Dendritic cell treated with granulocyte-macrophage colony-stimulating factor and Interleukin-4, amounts not matched to agents 40 ng/mL and 50 ng/mL, for 4 days (primary cell): Measurements from ENCODE around the gene EHMT1.

Source experiments
- H3K27ac Mint-ChIP-seq: one replicate; pipeline ENCODE4 v1.8.0; 2022; ENCODE audit warnings: mild to moderate bottlenecking, mixed read lengths
- H3K27me3 Mint-ChIP-seq: one replicate; pipeline ENCODE4 v1.8.0; 2022; ENCODE audit warnings: mild to moderate bottlenecking, mixed read lengths
- H3K36me3 Mint-ChIP-seq: one replicate; pipeline ENCODE4 v1.8.0; 2022; ENCODE audit warnings: low read depth, mixed read lengths
- H3K4me1 Mint-ChIP-seq: one replicate; pipeline ENCODE4 v1.8.0; 2022; ENCODE audit warnings: low read depth, mixed read lengths
- H3K4me3 Mint-ChIP-seq: one replicate; pipeline ENCODE4 v1.8.0; 2022; ENCODE audit warnings: mild to moderate bottlenecking, moderate library complexity, mixed read lengths
- H3K9me3 Mint-ChIP-seq: one replicate; pipeline ENCODE4 v1.8.0; 2022; ENCODE audit warnings: mixed read lengths
- intact Hi-C: fragments of 100-400 bp; cut with micrococcal nuclease; formaldehyde crosslinking; loops from one replicate; pipeline ENCODE4 v1.15.0; 2022

EHMT1 gene

DNA sequence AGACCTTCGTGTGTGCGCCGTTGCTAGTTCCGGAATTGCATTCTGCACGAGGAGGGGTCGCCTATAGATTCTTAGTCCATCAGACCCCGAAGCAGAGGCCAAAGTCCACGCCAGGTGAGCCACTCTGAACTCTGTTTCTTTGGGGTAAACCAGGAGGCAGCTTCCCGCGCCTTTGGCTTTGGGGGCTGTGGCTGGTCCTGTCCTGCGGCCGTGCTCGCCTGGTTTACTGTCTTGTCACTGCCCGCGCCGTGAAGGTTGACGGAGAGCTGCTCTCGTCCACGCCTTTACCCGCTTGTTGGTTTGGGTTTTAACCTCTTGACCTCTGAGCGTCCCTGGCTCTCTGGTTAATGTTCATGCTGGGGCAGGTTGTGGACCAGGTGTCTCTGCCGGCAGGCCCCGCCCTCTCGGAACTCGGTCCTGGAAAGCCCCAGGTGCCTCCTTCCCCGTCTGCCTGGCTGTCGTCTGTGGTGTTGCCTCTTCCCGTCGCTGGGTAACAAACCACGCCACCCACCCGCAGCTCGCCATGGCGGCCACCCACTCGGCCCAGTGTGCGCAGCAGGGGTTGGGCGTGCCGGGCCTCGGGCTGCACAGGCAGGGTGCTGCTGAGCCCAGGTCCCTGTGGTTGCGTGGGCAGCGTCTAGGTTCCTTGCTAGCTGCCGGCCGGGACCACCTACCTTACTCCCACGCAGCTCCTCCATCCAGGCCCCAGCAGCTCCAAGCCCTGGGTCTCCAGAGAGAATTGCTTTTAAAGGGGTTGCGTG lies 214.2 kb downstream of the EHMT1 start:
- H3K4me1 Mint-ChIP-seq = no peaks in the 10 kb centered on the region
- no peak overlapping the region for H3K27ac Mint-ChIP-seq
- no peak overlapping the region for H3K4me3 Mint-ChIP-seq
- H3K9me3 Mint-ChIP-seq = no peaks in the 10 kb centered on the region
- intact Hi-C loops = no loop called here
- H3K36me3 Mint-ChIP-seq = peaks cover 96% of the 10 kb centered on the region
- no peaks in the 10 kb centered on the region for H3K27me3 Mint-ChIP-seq

DNA sequence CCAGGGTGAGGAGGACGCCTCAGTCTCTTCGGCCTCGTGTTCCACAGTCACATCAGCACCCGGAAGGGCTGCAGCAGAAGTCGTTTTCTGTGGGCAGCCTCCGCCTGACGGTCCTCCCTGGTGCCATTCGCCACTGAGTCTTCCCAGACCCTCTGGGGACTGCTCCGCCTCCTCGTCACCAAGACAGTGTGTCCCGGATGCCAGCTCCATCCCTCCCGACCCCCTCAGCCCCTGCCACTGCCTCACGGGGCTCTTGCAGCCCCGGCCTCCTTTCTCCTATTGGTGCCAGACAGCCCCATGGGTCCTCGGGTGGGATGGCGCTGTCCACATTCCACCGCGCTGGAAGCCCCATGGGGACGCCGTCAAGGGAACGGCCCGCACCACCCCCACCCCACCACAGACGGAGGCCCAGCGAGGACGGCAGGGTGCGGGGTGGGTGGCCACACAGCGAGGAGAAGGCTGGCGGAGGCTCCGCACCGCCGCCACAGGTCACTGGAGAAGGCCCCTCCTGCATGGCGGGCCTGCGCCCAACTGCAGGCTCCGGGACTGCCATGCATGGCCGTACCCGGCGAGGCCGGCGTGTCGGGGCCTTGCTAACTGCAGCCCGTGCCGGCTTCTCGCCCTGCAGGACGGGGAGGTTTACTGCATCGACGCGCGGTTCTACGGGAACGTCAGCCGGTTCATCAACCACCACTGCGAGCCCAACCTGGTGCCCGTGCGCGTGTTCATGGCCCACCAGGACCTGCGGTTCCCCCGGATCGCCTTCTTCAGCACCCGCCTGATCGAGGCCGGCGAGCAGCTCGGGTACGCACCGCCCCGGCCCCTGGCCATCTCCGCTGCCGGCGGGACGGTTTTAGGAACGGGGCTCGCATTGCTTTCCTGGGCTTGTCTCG lies 215.2 kb downstream of the EHMT1 start:
- Mint-ChIP-seq H3K9me3 (peaks cover 5% of the 10 kb centered on the region), H3K4me1 (no peaks in the 10 kb centered on the region), H3K36me3 (peaks cover 92% of the 10 kb centered on the region)

DNA sequence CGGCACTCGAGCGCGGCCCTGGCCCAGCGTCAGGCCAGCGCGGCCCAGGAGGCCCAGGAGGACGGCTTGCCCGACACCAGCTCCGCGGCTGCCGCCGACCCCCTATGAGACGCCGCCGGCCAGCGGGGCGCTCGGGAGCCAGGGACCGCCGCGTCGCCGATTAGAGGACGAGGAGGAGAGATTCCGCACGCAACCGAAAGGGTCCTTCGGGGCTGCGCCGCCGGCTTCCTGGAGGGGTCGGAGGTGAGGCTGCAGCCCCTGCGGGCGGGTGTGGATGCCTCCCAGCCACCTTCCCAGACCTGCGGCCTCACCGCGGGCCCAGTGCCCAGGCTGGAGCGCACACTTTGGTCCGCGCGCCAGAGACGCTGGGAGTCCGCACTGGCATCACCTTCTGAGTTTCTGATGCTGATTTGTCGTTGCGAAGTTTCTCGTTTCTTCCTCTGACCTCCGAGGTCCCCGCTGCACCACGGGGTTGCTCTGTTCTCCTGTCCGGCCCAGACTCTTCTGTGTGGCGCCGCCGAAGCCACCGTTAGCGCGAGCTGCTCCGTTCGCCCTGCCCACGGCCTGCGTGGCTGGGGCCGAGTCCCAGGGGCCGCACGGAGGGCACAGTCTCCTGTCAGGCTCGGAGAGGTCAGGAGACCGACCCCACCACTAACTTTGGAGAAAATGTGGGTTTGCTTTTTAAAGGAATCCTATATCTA lies 216.2 kb downstream of the EHMT1 start:
- H3K4me3 Mint-ChIP-seq = no peak overlapping the region
- no peak overlapping the region for H3K27ac Mint-ChIP-seq
- no peaks in the 10 kb centered on the region for H3K4me1 Mint-ChIP-seq
- peaks cover 82% of the 10 kb centered on the region for H3K36me3 Mint-ChIP-seq
- intact Hi-C loops = no loop called here
- peaks cover 11% of the 10 kb centered on the region for H3K9me3 Mint-ChIP-seq
- H3K27me3 Mint-ChIP-seq = no peaks in the 10 kb centered on the region

More for the DNA sequence above, 215.2 kb downstream of the EHMT1 start:
- Mint-ChIP-seq H3K27ac (no peak overlapping the region), H3K27me3 (no peaks in the 10 kb centered on the region), H3K4me3 (no peak overlapping the region)
- intact Hi-C loops = no loop called here

DNA sequence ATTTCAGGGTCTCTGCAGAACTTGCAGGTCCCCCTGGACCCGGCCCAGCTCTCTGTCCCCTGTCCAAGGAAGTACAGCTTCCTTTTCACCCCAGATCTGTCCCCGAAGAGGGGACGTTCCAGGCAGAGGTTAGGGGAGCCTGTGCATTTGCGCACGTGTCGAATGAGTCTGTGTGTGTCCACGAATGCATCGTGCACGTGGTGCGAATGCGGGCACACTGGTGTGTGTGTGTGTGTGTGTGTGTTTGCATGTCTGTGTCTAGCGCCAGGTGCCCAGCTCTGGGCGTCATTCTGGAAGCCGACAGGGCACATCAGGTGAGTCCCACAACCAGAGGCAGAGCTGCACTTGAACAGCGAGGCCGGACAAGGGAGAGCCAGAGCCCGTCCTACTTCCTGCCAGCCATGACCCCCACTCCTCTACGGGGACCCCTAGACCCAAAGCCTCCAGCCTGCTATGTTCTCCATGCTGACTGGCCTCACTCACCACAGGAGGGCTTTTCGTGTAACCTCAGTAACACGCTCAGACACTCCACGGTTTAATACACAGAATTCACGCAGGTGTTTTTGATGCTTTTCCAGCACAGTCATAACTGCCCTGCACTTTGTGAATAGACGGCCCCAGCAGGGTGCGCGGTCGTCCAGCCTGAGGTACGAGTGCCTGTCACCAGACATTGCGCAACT lies 217.5 kb downstream of the EHMT1 start:
- no peak overlapping the region for H3K27ac Mint-ChIP-seq
- H3K4me3 Mint-ChIP-seq = no peak overlapping the region
- peaks cover 72% of the 10 kb centered on the region for H3K36me3 Mint-ChIP-seq
- no peaks in the 10 kb centered on the region for H3K27me3 Mint-ChIP-seq
- intact Hi-C loops = no loop called here
- no peaks in the 10 kb centered on the region for H3K4me1 Mint-ChIP-seq
- H3K9me3 Mint-ChIP-seq = peaks cover 19% of the 10 kb centered on the region

DNA sequence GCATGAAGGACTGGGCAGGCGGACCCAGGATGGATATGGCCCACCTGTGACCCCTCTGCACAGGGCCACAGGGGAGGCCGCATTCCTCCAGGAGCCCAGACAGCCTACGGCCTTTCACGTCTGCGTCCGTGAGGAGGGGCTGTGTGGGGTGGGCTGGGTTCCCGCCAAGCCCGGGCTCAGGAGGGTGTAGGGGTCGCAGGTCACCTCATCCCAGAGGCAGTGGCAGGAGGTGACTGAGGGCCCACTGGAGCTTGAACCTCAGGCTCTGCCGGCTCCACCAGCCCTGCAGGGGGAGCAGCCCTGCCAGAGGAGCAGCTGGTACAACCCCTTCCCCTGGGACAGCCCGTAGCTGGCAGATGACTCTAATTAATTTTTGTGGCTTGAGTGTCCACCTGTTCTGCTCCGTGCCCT lies 218.0 kb downstream of the EHMT1 start:
- no peaks in the 10 kb centered on the region for H3K4me1 Mint-ChIP-seq
- intact Hi-C loops = no loop called here

DNA sequence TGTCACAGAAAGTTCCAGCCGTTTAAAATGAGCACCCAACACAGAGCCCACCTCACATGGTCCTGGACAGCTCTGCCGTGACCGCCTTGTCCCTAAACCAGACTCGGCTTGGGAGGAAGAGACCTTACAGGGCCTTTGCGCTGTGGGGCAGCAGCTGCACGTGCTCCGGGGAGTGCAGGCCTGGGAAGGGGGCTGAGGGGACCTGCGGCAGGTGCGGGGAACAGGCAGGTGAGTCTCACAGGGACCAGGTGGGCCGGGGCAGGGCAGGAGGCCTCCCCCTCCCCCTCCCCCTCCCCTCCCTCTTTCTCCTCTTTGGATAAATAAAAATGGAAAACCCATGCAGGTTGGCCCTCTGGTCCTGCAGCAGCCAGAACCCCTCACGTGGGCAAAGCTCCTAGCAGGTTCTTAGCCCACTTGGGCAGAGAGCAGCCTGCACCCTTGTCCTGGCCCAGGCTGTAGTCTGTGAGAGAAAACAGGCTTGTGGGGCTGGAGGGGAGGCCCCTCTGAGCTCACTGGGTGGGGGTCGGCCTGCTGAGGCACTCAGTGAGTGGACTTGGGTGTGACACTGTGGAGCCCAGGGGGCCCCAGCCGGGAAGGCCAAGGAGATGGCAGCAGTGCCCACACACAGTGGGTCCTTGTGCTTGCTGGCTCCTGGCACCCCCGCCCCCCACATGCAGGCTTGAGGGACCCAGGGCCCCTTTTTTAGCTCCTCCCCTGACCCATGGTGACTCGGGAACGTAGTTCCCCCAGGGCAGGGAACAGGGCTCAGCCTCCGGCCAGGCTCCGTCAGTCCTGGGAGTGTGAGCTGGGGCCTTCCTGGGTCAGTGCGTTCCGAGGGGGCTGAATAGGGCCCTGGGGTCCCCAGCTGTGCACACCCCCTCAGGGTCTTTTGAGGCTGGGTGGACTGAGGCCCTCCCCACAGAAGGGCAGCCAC lies 218.8 kb downstream of the EHMT1 start:
- H3K36me3 Mint-ChIP-seq = peaks cover 59% of the 10 kb centered on the region
- no peaks in the 10 kb centered on the region for H3K4me1 Mint-ChIP-seq
- no peaks in the 10 kb centered on the region for H3K27me3 Mint-ChIP-seq
- H3K27ac Mint-ChIP-seq = no peak overlapping the region
- H3K4me3 Mint-ChIP-seq = no peak overlapping the region
- H3K9me3 Mint-ChIP-seq = peaks cover 19% of the 10 kb centered on the region
- intact Hi-C loops = no loop called here

More for the DNA sequence above, 218.0 kb downstream of the EHMT1 start:
- Mint-ChIP-seq H3K36me3 (peaks cover 67% of the 10 kb centered on the region), H3K27ac (no peak overlapping the region), H3K27me3 (no peaks in the 10 kb centered on the region), H3K4me3 (no peak overlapping the region), H3K9me3 (peaks cover 19% of the 10 kb centered on the region)

DNA sequence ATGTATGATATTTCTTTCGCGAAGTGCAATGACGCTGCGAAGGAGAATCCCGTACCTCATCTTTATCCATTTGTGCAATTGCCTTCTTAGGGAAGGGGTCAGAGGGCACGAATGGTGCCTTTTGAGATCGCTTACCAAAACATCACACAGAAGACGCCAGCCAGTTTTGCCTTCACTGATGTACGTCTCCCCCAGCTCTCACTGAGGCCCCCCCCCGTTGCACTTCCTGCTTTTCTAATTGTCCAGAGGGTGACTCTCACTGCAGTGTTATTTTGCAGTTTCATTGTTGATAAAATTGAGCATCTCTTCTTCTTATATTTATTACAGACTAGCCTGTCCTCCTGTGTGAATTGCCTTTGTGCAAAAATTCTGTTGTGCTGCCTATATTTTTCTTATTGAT lies 219.8 kb downstream of the EHMT1 start:
- Mint-ChIP-seq H3K27ac (no peak overlapping the region), H3K36me3 (peaks cover 49% of the 10 kb centered on the region), H3K4me1 (no peaks in the 10 kb centered on the region), H3K9me3 (peaks cover 19% of the 10 kb centered on the region), H3K4me3 (no peak overlapping the region), H3K27me3 (no peaks in the 10 kb centered on the region)
- intact Hi-C loops = no loop called here

DNA sequence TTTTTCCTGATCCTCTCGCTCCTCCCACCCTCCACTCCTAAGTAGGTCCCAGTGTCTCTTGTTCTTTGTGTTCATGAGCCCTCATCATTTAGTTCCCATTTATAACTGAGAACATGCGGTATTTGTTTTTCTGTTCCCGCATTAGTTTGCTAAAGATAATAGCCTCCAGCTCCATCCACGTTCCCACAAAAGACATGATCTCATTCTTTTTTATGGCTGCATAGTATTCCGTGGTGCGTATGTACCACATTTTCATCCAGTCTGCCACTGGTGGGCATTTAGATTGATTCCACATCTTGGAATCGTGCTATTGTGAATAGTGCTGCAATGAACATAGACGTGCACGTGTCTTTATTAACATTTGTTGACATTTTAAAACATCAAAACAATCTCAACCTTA lies 224.6 kb downstream of the EHMT1 start:
- H3K9me3 Mint-ChIP-seq = peaks cover 19% of the 10 kb centered on the region
- H3K27me3 Mint-ChIP-seq = no peaks in the 10 kb centered on the region
- no peak overlapping the region for H3K4me3 Mint-ChIP-seq
- H3K27ac Mint-ChIP-seq = no peak overlapping the region
- peaks cover 2% of the 10 kb centered on the region for H3K36me3 Mint-ChIP-seq
- intact Hi-C loops = no loop called here
- no peaks in the 10 kb centered on the region for H3K4me1 Mint-ChIP-seq

DNA sequence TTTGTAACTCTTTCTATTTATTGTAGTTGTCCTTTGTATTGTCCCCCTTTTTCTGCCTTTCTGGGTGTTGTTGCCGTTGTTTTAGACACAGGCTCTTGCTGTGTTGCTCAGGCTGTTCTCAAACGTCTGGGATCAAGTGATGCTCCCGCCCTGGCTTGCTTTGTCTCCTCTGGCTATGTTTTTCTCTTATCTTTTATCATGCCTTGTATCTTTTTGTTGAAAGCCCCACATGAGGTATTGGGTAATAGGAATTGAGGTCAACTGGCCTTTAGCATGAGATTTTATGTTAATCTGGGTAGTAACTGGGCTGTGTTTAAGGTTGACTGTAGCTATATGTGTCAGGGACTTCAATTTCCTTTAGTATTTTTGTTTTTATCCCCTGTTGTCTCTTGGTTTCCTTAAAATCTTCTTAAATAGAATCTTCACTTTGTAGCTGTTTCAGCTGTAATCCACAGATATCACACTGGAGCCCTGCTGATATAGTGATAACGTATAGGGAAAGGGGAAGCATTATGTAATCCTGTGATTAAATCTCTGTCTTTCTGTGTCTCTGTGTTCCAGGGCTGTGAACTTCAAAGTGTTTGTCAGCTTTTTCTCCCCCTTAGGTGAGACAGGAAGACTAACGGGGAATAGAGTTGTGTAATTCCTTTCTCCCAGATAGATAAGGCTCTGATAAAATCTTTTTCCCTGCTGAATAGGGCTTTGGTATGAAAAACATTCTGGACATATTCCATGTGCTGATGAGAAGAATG lies 232.9 kb downstream of the EHMT1 start:
- Mint-ChIP-seq H3K27me3 (no peaks in the 10 kb centered on the region), H3K27ac (no peak overlapping the region), H3K4me1 (no peaks in the 10 kb centered on the region), H3K36me3 (no peaks in the 10 kb centered on the region), H3K4me3 (no peak overlapping the region), H3K9me3 (peaks cover 33% of the 10 kb centered on the region)
- intact Hi-C loops = no loop called here

DNA sequence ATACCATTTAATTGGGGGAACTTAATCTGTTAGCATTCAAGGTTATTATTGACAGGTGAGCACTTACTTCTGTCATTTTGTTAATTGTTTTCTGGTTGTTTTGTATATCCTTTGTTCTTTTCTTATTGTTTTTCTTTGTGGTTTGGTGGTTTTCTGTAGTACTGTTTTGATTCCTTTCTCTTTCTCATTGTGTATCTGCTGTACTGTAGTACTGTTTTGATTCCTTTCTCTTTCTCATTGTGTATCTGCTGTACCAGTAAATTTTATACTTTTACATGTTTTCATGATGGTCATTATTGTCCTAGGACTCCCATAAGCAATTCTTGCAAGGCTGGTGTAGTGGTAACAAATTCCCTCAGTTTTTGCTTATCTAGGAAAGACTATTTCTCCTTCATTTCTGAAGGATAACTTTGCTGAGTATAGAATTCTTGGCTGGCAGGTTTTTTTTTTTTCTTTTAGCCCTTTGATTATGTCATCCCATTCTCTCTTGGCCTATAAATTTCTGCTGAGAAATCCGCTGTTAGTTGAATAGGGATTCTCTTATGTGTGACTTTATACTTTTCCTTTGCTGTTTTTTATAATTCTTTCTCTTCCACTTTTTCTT lies 234.7 kb downstream of the EHMT1 start:
- Mint-ChIP-seq H3K4me1 (no peaks in the 10 kb centered on the region), H3K27me3 (no peaks in the 10 kb centered on the region), H3K27ac (no peak overlapping the region), H3K9me3 (peaks cover 33% of the 10 kb centered on the region), H3K4me3 (no peak overlapping the region), H3K36me3 (no peaks in the 10 kb centered on the region)
- intact Hi-C loops = no loop called here

DNA sequence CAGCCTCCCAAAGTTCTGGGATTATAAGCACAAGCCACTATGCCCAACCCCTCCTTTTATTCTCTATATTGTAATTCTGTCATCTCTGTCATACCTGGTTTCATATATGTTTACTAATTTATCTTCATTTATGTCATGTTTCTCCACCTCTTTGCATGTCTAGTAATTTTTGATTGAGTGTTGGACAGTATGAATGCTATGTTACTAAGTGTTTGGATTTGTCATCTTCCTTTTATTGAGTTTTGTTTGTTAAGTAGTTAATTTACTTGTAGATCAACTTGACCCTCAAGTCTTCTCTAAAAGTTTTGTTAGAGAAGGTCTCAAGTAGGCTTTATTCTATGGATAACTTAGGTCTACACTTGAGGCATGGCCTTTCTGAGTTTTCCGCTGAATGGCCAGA lies 241.6 kb downstream of the EHMT1 start:
- no peaks in the 10 kb centered on the region for H3K36me3 Mint-ChIP-seq
- H3K4me3 Mint-ChIP-seq = no peak overlapping the region
- H3K27ac Mint-ChIP-seq = no peak overlapping the region
- H3K4me1 Mint-ChIP-seq = no peaks in the 10 kb centered on the region
- H3K9me3 Mint-ChIP-seq = peaks cover 24% of the 10 kb centered on the region
- intact Hi-C loops = no loop called here
- H3K27me3 Mint-ChIP-seq = peaks cover 5% of the 10 kb centered on the region

DNA sequence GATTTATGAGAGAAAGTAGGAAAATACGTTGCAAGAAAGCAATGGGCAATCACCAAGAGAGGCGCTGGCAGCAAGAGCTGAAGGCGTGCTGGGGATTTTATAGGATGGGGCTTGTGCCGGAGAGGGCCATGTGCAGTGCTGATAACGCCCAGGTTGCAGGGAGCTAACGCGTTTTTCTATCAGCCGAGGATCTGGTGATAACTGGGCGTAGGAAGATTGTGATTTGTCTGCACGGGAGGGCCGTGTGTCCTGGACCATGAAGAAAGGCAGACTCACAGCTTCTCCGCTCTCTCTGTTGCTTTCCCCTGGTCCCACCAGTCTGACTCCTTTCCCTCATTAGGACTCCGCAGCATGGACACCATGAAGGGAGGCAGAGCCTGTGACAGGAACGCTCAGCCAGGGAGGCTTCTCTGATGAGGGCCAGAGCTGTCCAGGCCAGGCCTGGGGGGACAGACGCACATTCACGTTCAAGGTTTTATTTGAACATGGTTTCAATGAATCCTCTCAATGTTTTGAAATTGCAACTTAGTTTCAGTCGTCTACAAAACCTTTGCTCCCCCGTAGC lies 246.9 kb downstream of the EHMT1 start:
- H3K27me3 Mint-ChIP-seq = peaks cover 6% of the 10 kb centered on the region

More for the DNA sequence above, 246.9 kb downstream of the EHMT1 start:
- Mint-ChIP-seq H3K36me3 (no peaks in the 10 kb centered on the region), H3K9me3 (peaks cover 4% of the 10 kb centered on the region), H3K4me1 (no peaks in the 10 kb centered on the region), H3K27ac (no peak overlapping the region), H3K4me3 (no peak overlapping the region)
- intact Hi-C loops = no loop called here
